Measurements from ENCODE around the gene PLA2G15.

PLA2G15 gene

GRCh38 chr16:68244903-68245853, at the start of gene PLA2G15:
Gene PLA2G15, plus strand, starts transcription at chr16:68245373. Its CDS starts 54 bp downstream, at chr16:68245427.
- DNase-seq, result peak; percentile 89

GRCh38 chr16:68197250-68197649, 47.9 kb upstream of the PLA2G15 start:
- no peak for DNase-seq

- DNase-seq, result no peak
These were observed 44.9 kb upstream of the PLA2G15 start for GRCh38 chr16:68200088-68200783.

GRCh38 chr16:68202091-68202519, 43.1 kb upstream of the PLA2G15 start:
- DNase-seq, result peak; percentile 44

GRCh38 chr16:68206245-68206644, 38.9 kb upstream of the PLA2G15 start:
- DNase-seq, result no peak

GRCh38 chr16:68214726-68215125, 30.4 kb upstream of the PLA2G15 start:
- DNase-seq, result no peak

GRCh38 chr16:68215302-68215701, 29.9 kb upstream of the PLA2G15 start:
- DNase-seq, result no peak

GRCh38 chr16:68216240-68216639, 28.9 kb upstream of the PLA2G15 start:
- no peak for DNase-seq

- no peak for DNase-seq
These were observed 27.7 kb upstream of the PLA2G15 start for GRCh38 chr16:68217506-68217905.

- no peak for DNase-seq
These were observed 25.3 kb upstream of the PLA2G15 start for GRCh38 chr16:68219725-68220351.

GRCh38 chr16:68223072-68223471, 22.1 kb upstream of the PLA2G15 start:
- no peak for DNase-seq

GRCh38 chr16:68226116-68226515, 19.1 kb upstream of the PLA2G15 start:
- DNase-seq, result no peak

GRCh38 chr16:68227183-68227793, 17.9 kb upstream of the PLA2G15 start:
- DNase-seq, result no peak

- no peak for DNase-seq
These were observed 17.2 kb upstream of the PLA2G15 start for GRCh38 chr16:68227850-68228553.

GRCh38 chr16:68228652-68229051, 16.5 kb upstream of the PLA2G15 start:
- no peak for DNase-seq

GRCh38 chr16:68229431-68230175, 15.6 kb upstream of the PLA2G15 start:
- peak; percentile 56 for DNase-seq

- no peak for DNase-seq
These were observed 15.0 kb upstream of the PLA2G15 start for GRCh38 chr16:68230176-68230571.

GRCh38 chr16:68230956-68231355, 14.2 kb upstream of the PLA2G15 start:
- no peak for DNase-seq

GRCh38 chr16:68231384-68232136, 13.6 kb upstream of the PLA2G15 start:
- no peak for DNase-seq

- no peak for DNase-seq
These were observed 12.8 kb upstream of the PLA2G15 start for GRCh38 chr16:68232335-68232734.
